ENCODE measurements around the gene GBX1.

DNA sequence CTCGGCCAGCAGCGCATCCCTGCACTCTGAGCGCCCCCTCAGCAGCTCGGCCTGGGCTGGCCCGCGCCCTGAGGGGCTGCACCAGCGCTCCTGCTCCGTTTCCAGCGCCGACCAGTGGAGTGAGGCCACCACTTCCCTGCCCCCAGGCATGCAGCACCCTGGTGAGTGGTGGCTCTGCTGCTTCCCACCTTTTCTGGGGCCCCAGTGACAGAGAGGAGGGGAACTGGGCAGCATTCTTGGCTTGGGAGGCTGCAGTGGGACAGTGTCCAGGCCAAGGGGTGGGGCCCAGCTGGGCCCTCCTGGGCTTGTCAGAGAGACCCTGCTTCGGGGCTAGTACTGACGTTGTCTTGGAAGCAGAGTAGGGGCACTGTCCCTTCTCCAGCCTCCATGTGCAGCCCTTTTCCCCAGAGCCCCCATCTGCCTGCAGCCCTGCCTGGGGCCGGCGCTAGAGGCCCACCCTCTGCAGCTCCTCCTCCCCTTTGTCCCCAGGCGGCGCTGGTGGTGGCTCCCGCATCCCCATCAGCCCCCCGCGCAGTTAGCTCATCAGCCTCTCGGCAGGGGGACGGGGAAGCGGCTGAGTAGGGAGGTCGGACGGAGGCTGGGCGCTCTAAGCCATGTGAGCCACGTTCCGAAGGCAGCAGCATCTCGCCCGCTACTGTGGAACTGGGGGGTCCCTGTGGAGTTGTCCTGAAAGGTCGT lies 29.2 kb downstream of the GBX1 start:
- TF ChIP-seq MYC (IDR thresholded peaks at IDR 0.05; ENCODE audit: low read depth, low read length) (no peak), POLR2A (IDR thresholded peaks at IDR 0.05; ENCODE audit: extremely low read depth, insufficient read length) (no peak)
